Smooth muscle cell (in vitro differentiated cells): ENCODE results near the gene EFNB3. TPM values are rescaled to one million over a fixed set of nuclear protein-coding genes. Genes with fewer than 3 reads are reported as not detected.

ENCODE experiments used
- DNase-seq: peaks from one replicate; lab custom pipeline; 2025; ENCODE audit not compliant: unreplicated experiment; lab: John Stamatoyannopoulos, UW
- H2AFZ ChIP-seq: fragments of 200-600 bp; sonication (generic); 2 replicates; pipeline ENCODE4 v1.6.0; 2016; ENCODE audit warnings: antibody characterized with exemption, low read depth, mild to moderate bottlenecking
- H3F3A ChIP-seq: fragments of 200-600 bp; sonication (generic); 2 replicates; pipeline ENCODE4 v1.6.0; 2017; ENCODE audit warnings: antibody characterized with exemption, low read depth
- H3K27ac ChIP-seq: fragments of 200-600 bp; sonication (generic); 2 replicates; pipeline ENCODE4 v1.5.1; 2016; ENCODE audit warnings: low read depth, mild to moderate bottlenecking
- H3K27me3 ChIP-seq: fragments of 200-600 bp; sonication (generic); 2 replicates; pipeline ENCODE4 v1.6.1; 2016; ENCODE audit warnings: low read depth, mild to moderate bottlenecking
- H3K36me3 ChIP-seq: fragments of 200-600 bp; sonication (generic); 2 replicates; pipeline ENCODE4 v1.5.1; 2016; ENCODE audit warnings: low read depth
- H3K4me1 ChIP-seq: fragments of 200-600 bp; sonication (generic); 2 replicates; pipeline ENCODE4 v1.5.1; 2016; ENCODE audit warnings: low read depth
- H3K4me2 ChIP-seq: fragments of 200-600 bp; sonication (generic); 2 replicates; pipeline ENCODE4 v1.6.0; 2016; ENCODE audit warnings: mild to moderate bottlenecking
- H3K4me3 ChIP-seq: fragments of 200-600 bp; sonication (generic); 2 replicates; pipeline ENCODE4 v1.5.1; 2016; ENCODE audit warnings: mild to moderate bottlenecking
- H3K79me2 ChIP-seq: fragments of 200-600 bp; sonication (generic); 2 replicates; pipeline ENCODE4 v1.6.0; 2016; ENCODE audit warnings: low read depth, mild to moderate bottlenecking
- H3K9ac ChIP-seq: fragments of 200-600 bp; sonication (generic); 2 replicates; pipeline ENCODE4 v1.6.0; 2016; ENCODE audit warnings: low read depth
- H3K9me3 ChIP-seq: fragments of 200-600 bp; sonication (generic); replicated peaks from 2 replicates; pipeline ENCODE4 v1.5.1; 2016; ENCODE audit warnings: low read depth
- H4K20me1 ChIP-seq: fragments of 200-600 bp; sonication (generic); 2 replicates; pipeline ENCODE4 v1.6.0; 2016; ENCODE audit warnings: low read depth
- CTCF ChIP-seq: fragments of 200-600 bp; sonication (generic); IDR thresholded peaks from 2 replicates; pipeline ENCODE4 v1.5.1; 2017; ENCODE audit warnings: borderline replicate concordance, mild to moderate bottlenecking, antibody characterized with exemption; ENCODE audit not compliant: insufficient read depth, poor library complexity, severe bottlenecking
- WGBS: methylation state at CpG from one replicate; pipeline ENCODE4 v1.1.7; 2016; ENCODE audit warnings: low lambda C conversion rate; 5-methylcytosine and 5-hydroxymethylcytosine counted together
- polyA plus RNA-seq: library from polyadenylated mRNA; unstranded; fragments of >200 nt; fragmentation: Nextera tagmentation; extraction: Ambion mirVana; gene quantifications from 2 replicates; pipeline ENCODE4 v1.2.1, GENCODE V29; 2016
- total RNA-seq: library from RNA; depleted of rRNA; stranded (reverse); fragments of >200 nt; gene quantifications from 2 replicates; pipeline ENCODE4 v1.2.3, GENCODE V29; 2014

The EFNB3 gene
- total and polyA plus RNA-seq, 2 experiments from 2014 or later, result 4.8 to 6.7 TPM

- no peak for DNase-seq
- peaks cover under 1% of the 10 kb centered on the region for H3K27me3 ChIP-seq
- peaks cover 14% of the 10 kb centered on the region for H3F3A ChIP-seq
- no peaks in the 10 kb centered on the region for H3K36me3 ChIP-seq
- no peaks in the 10 kb centered on the region for H3K9me3 ChIP-seq
- WGBS, result 17% methylated on average over 7 of the region's 7 CpGs
- no peak overlapping the region for H2AFZ ChIP-seq
- no peak overlapping the region for H3K9ac ChIP-seq
- no peaks in the 10 kb centered on the region for H4K20me1 ChIP-seq
- no peaks in the 10 kb centered on the region for H3K79me2 ChIP-seq
- H3K27ac ChIP-seq, result peak overlapping the region; percentile 39
- H3K4me3 ChIP-seq, result no peak overlapping the region
- H3K4me1 ChIP-seq, result peaks cover 17% of the 10 kb centered on the region
- H3K4me2 ChIP-seq, result peak overlapping the region; percentile 68
- no peak for TF ChIP-seq CTCF
Measured at GRCh38 chr17:7745748-7746470, 40.9 kb downstream of the EFNB3 start.

GRCh38 chr17:7747635-7748071, 42.7 kb downstream of the EFNB3 start:
- Histone ChIP-seq H3K36me3 (no peaks in the 10 kb centered on the region), H3K4me3 (peak overlapping the region; percentile 2), H3F3A (peaks cover 14% of the 10 kb centered on the region), H3K27ac (peak overlapping the region; percentile 44), H4K20me1 (no peaks in the 10 kb centered on the region), H3K9me3 (no peaks in the 10 kb centered on the region), H2AFZ (no peak overlapping the region), H3K4me1 (peaks cover 18% of the 10 kb centered on the region), H3K79me2 (no peaks in the 10 kb centered on the region), H3K27me3 (no peaks in the 10 kb centered on the region), H3K4me2 (peak overlapping the region; percentile 74), H3K9ac (no peak overlapping the region)
- DNase-seq, result no peak
- 3% methylated on average over 4 of the region's 4 CpGs for WGBS
- TF ChIP-seq CTCF, result no peak

- Histone ChIP-seq H3K79me2 (no peaks in the 10 kb centered on the region), H3K4me3 (peak overlapping the region; percentile 2), H3K36me3 (no peaks in the 10 kb centered on the region), H3K4me2 (peak overlapping the region; percentile 74), H3K9ac (no peak overlapping the region), H3F3A (peaks cover 14% of the 10 kb centered on the region), H2AFZ (no peak overlapping the region), H3K9me3 (no peaks in the 10 kb centered on the region), H3K27me3 (no peaks in the 10 kb centered on the region), H4K20me1 (no peaks in the 10 kb centered on the region), H3K27ac (peak overlapping the region; percentile 44), H3K4me1 (peaks cover 18% of the 10 kb centered on the region)
- WGBS, result 35% methylated on average over 10 of the region's 10 CpGs
- no peak for TF ChIP-seq CTCF
- DNase-seq, result no peak
Measured at GRCh38 chr17:7748076-7748775, 43.2 kb downstream of the EFNB3 start.
